ENCODE data around the gene QRICH1. TPM values are rescaled to one million over a fixed set of nuclear protein-coding genes. Genes with fewer than 3 reads are reported as not detected.

Gene QRICH1
- polyA plus RNA-seq, 4 donors: 77.5 to 97.9 (median 82.8) TPM

GRCh38 chr3:49120438-49121131, 26.7 kb upstream of the QRICH1 start, which contains the start of gene USP19:
TSS of gene USP19 (minus strand) at chr3:49120823. CDS start at chr3:49119145, 1,678 bp downstream.
- peak; percentile 64 to 90 (median 80) for DNase-seq (ENCODE audit: low read depth in 4 of 4, low spot score in 2 of 4)

DNA sequence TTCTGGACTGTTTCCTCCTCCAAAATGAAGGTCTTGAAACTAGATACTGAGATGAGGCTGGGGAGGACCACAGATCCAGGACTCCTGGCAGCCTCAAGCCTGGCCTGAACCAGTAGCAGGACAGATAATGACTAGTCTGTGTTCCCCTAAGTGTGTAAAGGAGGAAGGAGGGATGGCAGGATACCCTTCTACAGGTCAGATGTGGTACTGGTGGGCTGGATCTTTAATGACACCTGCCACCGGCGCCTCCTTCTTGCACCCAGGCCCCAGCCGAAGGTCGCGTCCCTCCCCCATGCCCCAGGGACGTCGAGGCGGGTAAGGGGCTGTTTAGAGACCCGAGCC, 26.2 kb upstream of the QRICH1 start:
- DNase-seq (ENCODE audit: low read depth in 4 of 4, low spot score in 2 of 4): no peak

GRCh38 chr3:49119439-49119838, 25.6 kb upstream of the QRICH1 start:
- no peak for DNase-seq (ENCODE audit: low read depth in 4 of 4, low spot score in 2 of 4)

DNA sequence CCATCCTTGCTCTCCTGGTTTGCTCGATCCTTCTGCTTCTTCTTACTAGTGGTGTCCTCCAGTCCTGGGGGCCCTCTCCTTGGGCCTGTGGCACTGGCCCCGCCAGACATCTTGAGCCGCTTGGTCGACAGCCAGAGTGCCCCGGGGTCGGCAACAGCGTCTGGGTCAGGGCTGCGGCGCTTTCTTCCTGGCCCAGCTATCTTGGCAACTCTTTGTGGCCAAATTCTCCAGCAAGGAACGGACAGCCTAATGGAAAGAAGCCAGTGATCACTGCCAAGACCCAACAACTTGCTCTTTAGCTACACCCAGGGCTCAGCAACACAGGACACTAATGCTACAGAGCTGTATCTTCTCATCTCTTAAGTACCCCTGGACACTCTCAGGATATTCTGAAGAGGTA, 25.2 kb upstream of the QRICH1 start:
- DNase-seq (ENCODE audit: low read depth in 4 of 4, low spot score in 2 of 4): no peak

DNA sequence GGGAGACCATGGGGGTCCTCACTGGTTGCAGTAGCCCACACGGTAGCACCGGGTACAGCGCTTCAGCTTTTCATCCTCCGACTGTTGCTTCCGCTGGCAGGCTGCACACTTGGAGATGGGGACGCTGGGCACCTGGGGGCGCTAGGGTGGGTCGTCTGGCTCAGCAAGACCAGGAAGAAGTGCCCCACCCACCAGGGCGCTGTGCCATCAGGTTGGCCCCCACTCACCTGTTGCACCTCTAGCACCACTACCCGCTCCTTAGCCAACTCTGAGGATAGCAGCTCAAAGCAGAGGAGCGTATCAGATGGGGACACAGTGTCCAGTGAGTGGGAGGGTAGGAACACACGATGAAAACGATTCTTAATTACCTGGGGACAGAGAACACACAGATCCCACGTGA, 18.4 kb upstream of the QRICH1 start:
- DNase-seq (ENCODE audit: low read depth in 4 of 4, low spot score in 2 of 4): no peak

- DNase-seq (ENCODE audit: low read depth in 4 of 4, low spot score in 2 of 4): no peak
Observed at GRCh38 chr3:49111347-49111746, 17.5 kb upstream of the QRICH1 start.

DNA sequence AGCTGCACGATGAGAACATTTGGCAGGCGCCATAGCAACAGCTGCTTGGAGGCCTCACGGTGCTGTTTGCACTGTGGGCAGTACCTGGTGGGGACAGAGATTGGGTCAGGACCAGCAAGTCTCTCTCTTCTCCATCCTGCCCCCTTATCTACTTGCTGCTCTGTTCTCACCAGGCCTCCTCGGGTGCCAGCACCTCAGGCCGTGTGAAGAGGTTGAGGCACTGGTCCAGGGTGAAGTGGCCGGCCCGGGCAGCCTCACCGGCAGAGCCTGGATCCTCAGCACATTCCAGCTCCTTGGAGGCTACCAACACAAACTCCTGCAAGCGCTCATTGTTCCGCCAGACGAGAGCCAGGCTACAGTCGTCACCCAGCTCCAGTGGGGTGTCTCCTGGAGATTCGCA, 16.9 kb upstream of the QRICH1 start:
- DNase-seq (ENCODE audit: low read depth in 4 of 4, low spot score in 2 of 4): no peak

DNA sequence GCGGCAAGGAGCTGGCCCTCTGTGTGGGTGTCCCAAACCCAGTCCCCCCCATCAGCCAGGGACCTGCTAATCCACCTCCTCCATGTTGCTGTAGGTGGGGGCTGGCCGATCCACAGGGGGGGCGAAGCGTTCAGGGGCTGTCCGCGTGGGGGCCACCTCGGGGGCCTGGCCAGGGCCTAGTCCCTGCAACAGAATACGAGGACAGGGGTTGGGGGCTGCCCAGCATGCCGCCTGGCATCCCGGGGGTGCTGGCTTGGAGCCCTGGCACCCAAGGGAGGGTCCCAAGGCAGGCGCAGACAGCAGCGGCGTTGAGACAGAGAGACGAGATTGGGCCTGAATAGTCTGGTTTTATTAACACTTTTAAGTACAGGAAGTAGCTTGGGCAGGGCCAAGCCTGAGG, 14.5 kb upstream of the QRICH1 start:
- no peak for DNase-seq (ENCODE audit: low read depth in 4 of 4, low spot score in 2 of 4)

- DNase-seq (ENCODE audit: low read depth in 4 of 4, low spot score in 2 of 4): peak; percentile 77 to 92 (median 84)
Observed at GRCh38 chr3:49104427-49105291, 10.8 kb upstream of the QRICH1 start, which contains the start of gene QARS1. TSS of gene QARS1 (minus strand) at chr3:49104757. CDS start at chr3:49104733, 24 bp downstream.

DNA sequence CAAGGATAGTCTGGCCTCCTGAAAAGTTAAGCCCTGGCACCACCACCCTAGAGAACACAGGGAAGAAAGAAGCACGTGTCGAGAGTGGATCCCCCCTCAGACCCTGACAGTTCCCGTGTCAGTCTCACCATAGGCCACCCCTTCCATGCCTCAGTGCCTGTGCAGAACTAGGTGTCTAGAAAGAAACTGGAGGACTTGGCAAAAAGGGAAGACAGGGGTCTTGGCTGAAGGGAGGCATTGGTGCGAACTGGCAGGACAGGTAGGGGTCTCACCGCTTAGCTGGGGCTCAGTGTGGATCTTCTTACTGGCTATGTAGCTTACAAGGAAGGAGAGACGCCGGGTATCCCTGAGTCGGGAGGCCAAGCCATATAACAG, 10.2 kb upstream of the QRICH1 start:
- DNase-seq (ENCODE audit: low read depth in 4 of 4, low spot score in 2 of 4): no peak

DNA sequence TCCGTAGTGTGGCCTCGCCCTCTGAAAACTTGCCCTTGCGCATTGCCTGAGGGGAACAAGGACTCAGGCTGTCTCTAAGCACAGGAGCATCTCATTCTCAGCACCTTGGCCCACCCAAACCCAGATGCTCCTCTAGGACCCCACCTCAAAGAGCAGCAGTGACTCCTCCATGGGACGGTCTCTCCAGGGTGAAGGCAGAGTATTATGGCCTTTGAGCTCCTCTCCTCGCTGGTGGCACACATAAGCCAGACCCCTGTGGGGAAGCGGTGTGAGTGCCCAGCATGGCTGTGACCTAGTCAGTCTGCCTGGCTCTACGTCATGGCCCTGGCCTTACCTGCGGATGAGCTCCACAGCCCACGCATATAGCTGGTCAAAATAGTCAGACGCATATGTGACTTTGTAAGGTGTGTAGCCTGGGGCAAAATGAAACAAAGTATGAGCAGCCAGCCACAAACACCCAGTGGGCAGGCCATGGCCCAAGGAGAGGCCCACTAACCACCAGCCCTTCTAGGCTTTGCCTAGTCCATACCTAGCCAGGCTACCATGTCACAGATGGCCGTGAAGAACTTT, 6.3 kb upstream of the QRICH1 start:
- DNase-seq (ENCODE audit: low read depth in 4 of 4, low spot score in 2 of 4): no peak

DNA sequence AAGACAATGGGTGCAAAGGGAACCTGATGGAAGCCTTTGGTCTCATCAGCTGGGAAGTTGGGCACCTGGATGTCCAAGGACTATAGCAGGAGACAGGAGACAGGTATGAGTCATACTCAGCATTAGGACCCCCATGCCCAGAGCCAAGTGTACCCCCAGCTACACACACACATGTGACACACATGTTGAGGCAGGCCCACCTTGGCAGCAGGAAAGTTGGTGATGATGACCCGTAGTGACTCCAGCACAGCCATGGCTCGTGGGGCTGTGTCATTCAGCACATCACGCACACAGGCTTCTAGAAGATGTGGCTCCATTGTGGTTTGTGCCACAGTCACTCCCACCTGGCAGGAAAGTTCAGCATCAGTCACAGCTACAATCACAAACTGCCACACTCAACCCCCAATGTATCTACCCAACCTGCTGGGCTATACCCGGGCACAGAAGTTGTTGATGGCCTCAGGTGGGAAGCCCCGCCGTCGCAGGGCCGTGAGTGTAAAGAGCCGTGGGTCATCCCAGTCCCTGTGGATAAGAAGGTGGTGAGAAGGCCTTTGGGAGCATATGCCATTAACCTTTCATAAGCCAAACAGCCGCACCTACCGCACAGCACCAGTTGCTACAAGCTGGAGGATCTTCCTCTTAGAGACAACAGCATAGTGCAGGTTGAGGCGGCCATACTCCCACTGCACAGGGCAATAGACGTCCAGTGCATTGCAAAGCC, 5.2 kb upstream of the QRICH1 start:
- no peak for DNase-seq (ENCODE audit: low read depth in 4 of 4, low spot score in 2 of 4)

GRCh38 chr3:49098429-49098828, 4.6 kb upstream of the QRICH1 start:
- no peak for DNase-seq (ENCODE audit: low read depth in 4 of 4, low spot score in 2 of 4)

DNA sequence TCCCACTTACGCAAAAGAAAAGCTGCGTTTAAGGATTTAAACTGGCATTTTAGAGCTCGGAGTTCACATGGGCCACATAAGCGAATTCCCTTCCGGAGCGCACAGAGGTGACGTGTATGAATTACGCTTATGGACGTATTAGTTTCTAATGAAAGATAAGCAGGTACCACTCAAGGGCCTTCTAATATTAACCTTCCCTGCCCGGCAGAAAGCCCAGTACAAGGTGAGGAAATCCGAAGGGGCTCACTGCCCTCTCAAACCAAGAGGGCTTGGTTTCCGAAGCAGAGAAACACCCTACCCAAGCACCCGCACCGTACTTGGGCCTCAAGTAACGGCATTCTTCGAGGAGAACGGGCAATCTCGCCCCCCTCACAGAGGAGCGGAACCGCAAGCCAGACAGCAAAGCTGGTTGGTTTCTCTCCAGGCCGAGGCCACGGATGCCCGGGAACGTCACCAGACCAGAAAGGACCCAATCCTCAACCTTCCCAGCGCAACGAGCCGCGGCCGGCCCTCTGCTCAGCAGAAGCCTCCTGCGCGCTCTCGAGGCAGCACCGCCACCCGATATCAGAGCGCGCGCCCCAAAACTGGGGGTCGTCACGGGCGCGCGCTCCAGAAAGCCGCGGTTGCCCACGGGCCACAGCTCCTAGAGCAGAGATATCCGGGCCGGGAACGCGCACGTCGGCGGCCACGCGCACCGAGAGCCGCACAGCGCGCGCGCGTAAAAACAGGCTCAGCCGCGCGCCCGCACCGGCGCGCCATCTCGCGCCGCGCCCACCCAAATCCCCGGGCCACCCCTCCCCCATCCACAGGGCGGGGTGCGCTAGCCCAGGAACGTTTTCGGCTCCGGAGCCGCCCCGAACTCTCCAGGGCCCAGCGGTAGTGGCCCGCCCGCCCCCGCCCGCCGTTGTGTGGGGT, 676 bp downstream of the QRICH1 start:
- peak; percentile 63 to 71 (median 66) for DNase-seq (ENCODE audit: low read depth in 4 of 4, low spot score in 2 of 4)

- no peak for DNase-seq (ENCODE audit: low read depth in 4 of 4, low spot score in 2 of 4)
Observed at GRCh38 chr3:49081429-49081828, 12.4 kb downstream of the QRICH1 start.

DNA sequence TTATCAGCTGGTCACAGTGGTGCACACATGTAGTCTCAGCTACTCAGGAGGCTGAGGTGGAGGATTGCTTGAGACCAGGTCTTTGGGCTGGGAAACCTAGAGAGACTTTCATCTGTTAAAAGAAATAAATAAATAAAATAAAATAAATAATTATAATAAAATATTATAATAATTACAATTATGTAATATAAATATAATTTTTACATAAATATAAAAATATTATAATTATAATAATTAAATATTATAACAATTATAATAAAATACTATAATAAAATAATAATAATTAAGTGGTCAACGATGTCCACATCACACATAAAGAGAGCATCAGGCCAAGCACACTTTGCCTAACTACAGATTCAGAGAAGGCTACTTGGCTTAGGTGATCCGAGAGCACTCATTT, 14.6 kb downstream of the QRICH1 start:
- DNase-seq (ENCODE audit: low read depth in 4 of 4, low spot score in 2 of 4): no peak

DNA sequence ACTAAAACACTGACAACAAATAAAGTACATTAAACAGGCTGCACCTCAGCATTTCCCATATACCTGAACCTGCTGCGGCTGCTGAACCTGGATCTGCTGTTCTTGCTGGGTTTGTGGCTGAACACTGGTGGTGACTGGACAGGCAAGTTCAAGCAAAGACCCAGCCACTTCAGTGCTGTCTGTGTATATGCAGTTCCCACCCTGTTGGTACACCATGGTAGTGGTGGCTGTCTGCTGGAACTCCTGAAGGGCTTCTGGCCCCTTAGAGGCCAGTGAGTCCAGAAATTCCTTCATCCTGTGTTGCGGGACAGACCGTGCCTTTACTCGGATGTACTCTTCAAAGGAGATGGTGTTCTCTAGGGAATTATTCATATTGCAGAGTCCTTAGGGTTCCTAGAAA, 17.2 kb downstream of the QRICH1 start:
- no peak for DNase-seq (ENCODE audit: low read depth in 4 of 4, low spot score in 2 of 4)

DNA sequence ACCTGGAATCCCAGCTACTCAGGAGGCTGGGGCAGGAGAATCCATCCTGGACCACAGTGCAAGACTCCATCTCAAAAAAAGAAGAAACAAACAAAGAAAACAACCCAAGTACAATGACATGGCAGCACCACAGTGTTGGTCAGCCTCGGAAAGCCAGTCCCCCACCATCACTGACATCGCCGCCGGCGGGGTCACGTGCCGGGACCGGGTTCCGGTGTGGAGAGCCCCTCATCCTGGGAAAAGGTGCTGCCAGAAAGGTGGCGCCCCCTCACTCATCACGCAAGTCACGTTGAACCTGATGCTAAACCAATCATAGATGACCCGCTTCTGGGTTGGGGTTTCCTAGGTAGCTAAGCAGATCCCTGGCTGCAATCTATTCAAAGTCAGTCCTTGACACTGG, 17.8 kb downstream of the QRICH1 start:
- DNase-seq (ENCODE audit: low read depth in 4 of 4, low spot score in 2 of 4): no peak

GRCh38 chr3:49058011-49058410, 35.9 kb downstream of the QRICH1 start:
- DNase-seq (ENCODE audit: low read depth in 4 of 4, low spot score in 2 of 4): no peak

- no peak for DNase-seq (ENCODE audit: low read depth in 4 of 4, low spot score in 2 of 4)
Observed at GRCh38 chr3:49057268-49057667, 36.6 kb downstream of the QRICH1 start.
